MM.1S (cell line): ENCODE data around the gene COL24A1.

Experiments
- DNase-seq: peaks from one replicate; pipeline ENCODE4 v3.0.0-alpha.2; 2015
- H2AFZ ChIP-seq: fragments of 300-600 bp; sonication (generic); 2 replicates; pipeline ENCODE4 v1.6.0; 2016; ENCODE audit warnings: antibody characterized with exemption, low read length
- H3F3A ChIP-seq: fragments of 300-600 bp; sonication (generic); 2 replicates; pipeline ENCODE4 v1.6.1; 2016; ENCODE audit warnings: mild to moderate bottlenecking, antibody characterized with exemption, low read length, moderate library complexity, mixed read lengths; ENCODE audit not compliant: insufficient read depth
- H3K27ac ChIP-seq: fragments of 300-600 bp; sonication (generic); 2 replicates; pipeline ENCODE4 v1.5.1; 2016; ENCODE audit warnings: mild to moderate bottlenecking, low read length
- H3K27me3 ChIP-seq: fragments of 300-600 bp; sonication (generic); replicated peaks from 2 replicates; pipeline ENCODE4 v1.6.0; 2016; ENCODE audit warnings: low read length; ENCODE audit not compliant: insufficient read depth
- H3K36me3 ChIP-seq: fragments of 300-600 bp; sonication (generic); replicated peaks from 2 replicates; pipeline ENCODE4 v1.6.1; 2016; ENCODE audit warnings: mild to moderate bottlenecking, low read length, mixed read lengths; ENCODE audit not compliant: insufficient read depth
- H3K4me1 ChIP-seq: fragments of 300-600 bp; sonication (generic); 2 replicates; pipeline ENCODE4 v1.6.1; 2016; ENCODE audit warnings: low read length, mixed read lengths
- H3K4me2 ChIP-seq: fragments of 300-600 bp; sonication (generic); 2 replicates; pipeline ENCODE4 v1.6.0; 2016; ENCODE audit warnings: low read depth, low read length
- H3K4me3 ChIP-seq: fragments of 300-600 bp; sonication (generic); 2 replicates; pipeline ENCODE4 v1.5.1; 2016; ENCODE audit warnings: low read length, mixed read lengths
- H3K79me2 ChIP-seq: fragments of 300-600 bp; sonication (generic); 2 replicates; pipeline ENCODE4 v1.6.1; 2016; ENCODE audit warnings: mixed run types, low read length, mixed read lengths
- H3K9ac ChIP-seq: fragments of 300-600 bp; sonication (generic); 2 replicates; pipeline ENCODE4 v1.6.1; 2016; ENCODE audit warnings: low read length, mixed read lengths
- H3K9me2 ChIP-seq: fragments of 300-600 bp; sonication (generic); replicated peaks from 2 replicates; pipeline ENCODE4 v1.6.1; 2016; ENCODE audit warnings: mild to moderate bottlenecking, low read length, mixed read lengths; ENCODE audit not compliant: insufficient read depth
- H3K9me3 ChIP-seq: fragments of 300-600 bp; sonication (generic); replicated peaks from 2 replicates; pipeline ENCODE4 v1.6.1; 2016; ENCODE audit warnings: mild to moderate bottlenecking, low read length, mixed read lengths; ENCODE audit not compliant: insufficient read depth
- H4K20me1 ChIP-seq: fragments of 300-600 bp; sonication (generic); 2 replicates; pipeline ENCODE4 v1.6.1; 2016; ENCODE audit warnings: mild to moderate bottlenecking, low read length, moderate library complexity, mixed read lengths; ENCODE audit not compliant: insufficient read depth
- EZH2 ChIP-seq: fragments of 300-600 bp; sonication (generic); optimal IDR thresholded peaks from 2 replicates; pipeline ENCODE3; 2017; ENCODE audit warnings: low read depth, mild to moderate bottlenecking, antibody characterized with exemption, low read length, mixed read lengths
- EZH2phosphoT487 ChIP-seq: fragments of 300-600 bp; sonication (generic); IDR thresholded peaks from 2 replicates; pipeline ENCODE4 v1.6.1; 2018; ENCODE audit warnings: antibody characterized with exemption, low read length
- TF ChIP-seq, protein P1 (sequence below): fragments of 300-600 bp; sonication (generic); IDR thresholded peaks from 2 replicates; pipeline ENCODE4 v1.5.1; 2016; ENCODE audit warnings: antibody characterized with exemption, low read length, mixed read lengths

The COL24A1 gene

DNA sequence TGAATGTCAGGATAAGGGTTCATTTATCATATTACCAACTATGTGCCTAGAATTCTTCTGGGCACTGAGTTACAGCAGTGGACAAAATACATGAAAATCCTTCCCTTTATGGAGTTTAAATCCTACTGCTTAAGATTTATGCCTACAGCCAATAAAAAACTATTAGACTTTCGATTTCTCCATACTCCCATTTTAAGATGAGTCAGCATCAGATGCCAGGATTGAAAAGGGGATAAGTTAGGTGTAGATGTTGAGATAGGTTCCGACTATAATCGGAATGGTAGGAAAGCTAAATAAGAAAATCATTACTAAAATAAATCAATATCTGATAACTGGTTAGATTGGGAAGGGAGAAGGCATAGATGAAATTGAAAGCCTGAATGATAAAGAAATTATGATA, 3.2 kb upstream of the COL24A1 start:
- DNase-seq: no peak

DNA sequence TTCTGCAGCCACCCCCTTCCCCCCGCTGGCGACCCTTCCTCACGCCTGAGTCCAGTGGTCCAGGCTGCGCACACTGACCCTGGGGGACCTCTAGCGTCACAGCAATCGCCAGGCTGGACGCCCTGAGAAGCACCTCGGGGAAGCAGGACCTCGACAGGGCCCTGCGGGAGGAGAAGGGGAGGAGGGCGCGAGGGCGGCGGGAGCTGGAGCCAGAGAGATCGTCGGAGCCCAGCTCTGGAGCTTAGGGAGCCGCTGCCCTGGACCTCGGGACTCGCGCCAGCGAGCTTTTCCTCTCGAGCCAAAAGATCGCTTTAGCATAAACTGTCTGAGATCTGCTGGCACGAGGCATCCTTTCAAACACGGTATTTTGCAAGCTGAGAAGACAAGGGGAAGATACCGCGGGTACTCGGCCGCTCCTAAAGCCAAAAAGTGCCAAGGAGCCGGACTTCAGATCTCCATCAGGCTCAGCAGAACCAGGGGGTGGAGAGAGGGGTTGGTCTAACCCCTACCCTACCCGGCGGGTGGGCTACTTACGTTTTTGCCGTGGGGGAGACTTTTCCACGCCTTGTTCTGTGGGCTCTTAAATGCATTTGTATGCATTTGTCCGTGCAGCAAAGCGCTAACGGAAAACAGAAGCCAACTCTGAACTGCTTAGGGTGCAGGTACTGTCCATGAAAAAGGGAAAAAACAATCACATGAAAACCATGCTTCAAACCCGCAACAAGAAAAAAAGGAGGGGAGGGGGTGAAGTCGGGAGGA, 586 bp downstream of the COL24A1 start:
- H3K36me3 ChIP-seq: no peaks in the 10 kb centered on the region
- H3K9me2 ChIP-seq: no peaks in the 10 kb centered on the region
- H3K27me3 ChIP-seq: no peaks in the 10 kb centered on the region
- TF ChIP-seq EZH2: no peak
- no peak for TF ChIP-seq EZH2phosphoT487
- no peak overlapping the region for H3K27ac ChIP-seq
- no peaks in the 10 kb centered on the region for H3K9me3 ChIP-seq
- H3F3A ChIP-seq: no peaks in the 10 kb centered on the region
- no peaks in the 10 kb centered on the region for H3K79me2 ChIP-seq
- DNase-seq: no peak
- peak overlapping the region; percentile 64 for H3K4me2 ChIP-seq
- peak overlapping the region; percentile 75 for H2AFZ ChIP-seq
- H3K9ac ChIP-seq: no peak overlapping the region
- H4K20me1 ChIP-seq: no peaks in the 10 kb centered on the region
- H3K4me3 ChIP-seq: peak overlapping the region; percentile 47
- no peaks in the 10 kb centered on the region for H3K4me1 ChIP-seq

More for the DNA sequence above, 3.2 kb upstream of the COL24A1 start:
- Histone ChIP-seq H3K27me3 (no peaks in the 10 kb centered on the region), H3K9me3 (no peaks in the 10 kb centered on the region), H3K9me2 (no peaks in the 10 kb centered on the region), H3K27ac (no peak overlapping the region), H4K20me1 (no peaks in the 10 kb centered on the region), H3K4me1 (no peaks in the 10 kb centered on the region), H3K4me3 (no peak overlapping the region), H3K79me2 (no peaks in the 10 kb centered on the region), H2AFZ (no peak overlapping the region), H3K4me2 (no peak overlapping the region), H3F3A (no peaks in the 10 kb centered on the region), H3K36me3 (no peaks in the 10 kb centered on the region), H3K9ac (no peak overlapping the region)
- TF ChIP-seq, protein P1, sequence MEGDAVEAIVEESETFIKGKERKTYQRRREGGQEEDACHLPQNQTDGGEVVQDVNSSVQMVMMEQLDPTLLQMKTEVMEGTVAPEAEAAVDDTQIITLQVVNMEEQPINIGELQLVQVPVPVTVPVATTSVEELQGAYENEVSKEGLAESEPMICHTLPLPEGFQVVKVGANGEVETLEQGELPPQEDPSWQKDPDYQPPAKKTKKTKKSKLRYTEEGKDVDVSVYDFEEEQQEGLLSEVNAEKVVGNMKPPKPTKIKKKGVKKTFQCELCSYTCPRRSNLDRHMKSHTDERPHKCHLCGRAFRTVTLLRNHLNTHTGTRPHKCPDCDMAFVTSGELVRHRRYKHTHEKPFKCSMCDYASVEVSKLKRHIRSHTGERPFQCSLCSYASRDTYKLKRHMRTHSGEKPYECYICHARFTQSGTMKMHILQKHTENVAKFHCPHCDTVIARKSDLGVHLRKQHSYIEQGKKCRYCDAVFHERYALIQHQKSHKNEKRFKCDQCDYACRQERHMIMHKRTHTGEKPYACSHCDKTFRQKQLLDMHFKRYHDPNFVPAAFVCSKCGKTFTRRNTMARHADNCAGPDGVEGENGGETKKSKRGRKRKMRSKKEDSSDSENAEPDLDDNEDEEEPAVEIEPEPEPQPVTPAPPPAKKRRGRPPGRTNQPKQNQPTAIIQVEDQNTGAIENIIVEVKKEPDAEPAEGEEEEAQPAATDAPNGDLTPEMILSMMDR: no peak
- TF ChIP-seq EZH2: no peak
- no peak for TF ChIP-seq EZH2phosphoT487

DNA sequence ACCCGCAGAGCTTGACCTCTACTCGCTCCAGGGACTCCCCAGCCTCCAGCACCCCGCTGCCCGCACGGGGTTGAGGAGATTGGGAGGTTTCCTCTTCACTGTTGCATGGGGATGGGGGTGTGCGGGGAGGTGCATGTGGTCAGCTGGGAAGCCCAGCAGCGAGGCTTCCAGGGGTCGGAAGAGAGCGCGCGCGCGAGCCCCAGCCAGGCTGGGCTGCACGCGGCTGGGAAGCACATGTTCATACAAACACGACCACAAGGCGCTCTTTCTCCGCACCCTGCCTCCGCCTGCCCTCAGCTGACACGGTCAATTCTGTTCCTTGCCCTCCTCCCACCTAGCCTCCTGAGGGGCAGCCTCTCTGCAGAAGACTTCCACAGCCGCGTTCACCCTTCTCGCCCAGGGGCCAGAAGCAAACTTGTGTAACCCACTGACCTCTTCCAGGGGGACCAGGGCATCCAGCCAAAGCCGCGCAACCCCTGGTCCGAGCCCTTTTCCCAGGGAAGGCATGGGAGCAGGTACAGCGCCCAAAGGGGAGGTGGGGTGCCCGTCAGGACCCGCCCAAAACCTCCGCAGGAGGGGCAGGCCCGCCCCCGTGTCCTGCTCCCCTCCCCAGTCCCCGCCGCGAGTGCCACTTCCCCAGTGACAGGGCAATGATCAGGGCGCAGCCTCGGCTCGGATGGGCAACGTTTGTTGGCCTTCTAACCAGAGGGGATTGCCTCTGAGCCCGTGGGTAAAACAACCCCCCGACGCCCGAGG, 1.3 kb downstream of the COL24A1 start:
- Histone ChIP-seq H3K9me2 (no peaks in the 10 kb centered on the region), H3K9ac (no peak overlapping the region), H3K4me2 (peak overlapping the region; percentile 64; the same call in 1 of the 2 replicates), H3K27me3 (no peaks in the 10 kb centered on the region), H2AFZ (no peak overlapping the region; the same call in 1 of the 2 replicates), H3K36me3 (no peaks in the 10 kb centered on the region), H3K4me1 (no peaks in the 10 kb centered on the region), H3K27ac (no peak overlapping the region), H3K79me2 (no peaks in the 10 kb centered on the region), H3K9me3 (no peaks in the 10 kb centered on the region), H3K4me3 (no peak overlapping the region), H3F3A (no peaks in the 10 kb centered on the region), H4K20me1 (no peaks in the 10 kb centered on the region)
- TF ChIP-seq EZH2 (no peak), EZH2phosphoT487 (no peak)
- TF ChIP-seq, protein P1: no peak
- no peak for DNase-seq
